ENCODE results near the gene LPCAT1. TPM values are rescaled to one million over a fixed set of nuclear protein-coding genes. Genes with fewer than 3 reads are reported as not detected.

The LPCAT1 gene
- total and polyA plus RNA-seq, 2 of the 4 experiments (the other 2 are of a cell fraction) = 17.7 to 33.6 TPM

DNA sequence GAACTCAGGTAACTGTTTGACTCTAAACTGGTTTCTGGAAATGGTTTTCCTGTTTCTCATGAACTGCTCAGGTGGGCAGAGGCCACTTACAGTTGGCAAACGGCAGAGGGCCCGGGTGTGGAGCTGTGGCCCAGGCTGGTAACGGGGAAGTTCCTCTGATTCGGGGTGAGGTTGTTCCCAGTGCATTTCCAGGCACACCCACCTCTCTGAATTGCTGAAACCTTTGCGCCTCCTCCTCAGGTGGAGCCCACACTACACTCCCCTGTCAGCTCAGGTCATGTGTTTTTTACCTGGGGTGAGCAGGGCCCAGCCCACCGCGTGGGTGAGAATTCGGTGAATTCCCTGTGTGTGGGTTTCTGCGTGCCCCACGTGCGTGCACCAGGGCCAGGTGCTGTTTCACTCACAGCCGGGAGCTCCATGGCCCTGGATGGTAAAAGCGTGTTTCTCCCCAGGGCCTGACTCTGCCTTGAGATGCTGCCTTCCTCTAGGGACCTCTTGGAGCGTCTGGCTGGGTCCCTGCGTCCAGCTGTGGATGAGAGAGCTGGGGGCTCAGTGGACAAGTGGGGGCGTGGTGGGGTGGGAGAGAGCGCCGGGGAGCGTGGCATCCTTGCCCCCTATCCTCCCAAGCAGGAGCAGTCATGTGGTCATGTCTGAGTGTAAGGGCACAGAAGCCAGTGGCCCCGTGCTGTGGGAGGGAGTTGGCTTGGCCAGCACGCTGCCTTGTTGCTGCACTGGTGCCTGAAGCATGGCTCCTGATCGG is 33.5 kb upstream of the LPCAT1 start:
- no peak overlapping the region for H3K9ac ChIP-seq (ENCODE audit: low read depth, low read length)
- H2BK20ac ChIP-seq (ENCODE audit: low read depth, low read length) = no peak overlapping the region
- no peak overlapping the region for H3K4me2 ChIP-seq (ENCODE audit: low read depth, low read length)
- ATAC-seq (ENCODE audit: low read depth) (no peak), DNase-seq (no peak)
- H4K91ac ChIP-seq (ENCODE audit: insufficient read depth, low read depth, low read length) = no peak overlapping the region
- no peak overlapping the region for H3K18ac ChIP-seq (ENCODE audit: low read depth, low read length)
- no peaks in the 10 kb centered on the region; the same call in 1 of the 2 replicates for H3K9me3 ChIP-seq (ENCODE audit: control insufficient read depth, insufficient read depth, low read length)
- intact Hi-C loops (cut with micrococcal nuclease) = no loop called here
- H2AK5ac ChIP-seq (ENCODE audit: low read depth, low read length) = no peak overlapping the region
- ChIA-PET CTCF (no interaction called here), POLR2A (ENCODE audit: unreplicated experiment) (no interaction called here)
- no peaks in the 10 kb centered on the region for H3K79me1 ChIP-seq (ENCODE audit: low read depth in 1 of 2, low read length in 2 of 2)
- H3K56ac ChIP-seq (ENCODE audit: extremely low read depth, insufficient read depth, low read length) = no peak overlapping the region
- no peak overlapping the region for H2BK15ac ChIP-seq (ENCODE audit: low read depth, low read length)
- H3K9me1 ChIP-seq (ENCODE audit: insufficient read depth, low read length) = no peaks in the 10 kb centered on the region
- H4K5ac ChIP-seq (ENCODE audit: low read depth, low read length) = no peak overlapping the region
- H2AK9ac ChIP-seq (replicated peaks; ENCODE audit: low read depth, low read length, poor library complexity) = no peak overlapping the region
- BruUV-seq (replicated peaks) = no TSS peak
- H3K14ac ChIP-seq (replicated peaks; ENCODE audit: low read depth, low read length) = no peak overlapping the region
- 86% methylated on average over 9 of the region's 22 CpGs; no CpG with 5 or more reads in 1 of the 2 experiments for WGBS, 2 experiments (ENCODE audit: extremely low coverage in 2 of 2, insufficient read length in 1 of 2)
- H3K36me3 ChIP-seq (ENCODE audit: control insufficient read depth, insufficient read depth, low read length) = no peaks in the 10 kb centered on the region
- H3K23ac ChIP-seq (ENCODE audit: low read depth, low read length) = no peak overlapping the region
- no peak for TF ChIP-seq MAFK (IDR thresholded peaks at IDR 0.05; ENCODE audit: low read depth, low read length)
- no peak for TF ChIP-seq RFX5 (IDR thresholded peaks at IDR 0.05; ENCODE audit: low read depth, low read length)
- no peak for TF ChIP-seq FOS (IDR thresholded peaks at IDR 0.05; ENCODE audit: low read depth, low read length)
- no peak for TF ChIP-seq MXI1 (IDR thresholded peaks at IDR 0.05; ENCODE audit: borderline replicate concordance, low read depth, low read length)
- no peak for TF ChIP-seq CHD1 (IDR thresholded peaks at IDR 0.05; ENCODE audit: low read depth, low read length)
- no peak for TF ChIP-seq RCOR1 (IDR thresholded peaks at IDR 0.05; ENCODE audit: insufficient replicate concordance, low read length)
- no peak for TF ChIP-seq MAZ (IDR thresholded peaks at IDR 0.05; ENCODE audit: borderline replicate concordance, low read depth, low read length)
- TF ChIP-seq CEBPB (IDR thresholded peaks at IDR 0.05; ENCODE audit: low read depth, low read length) = no peak
- no peak for TF ChIP-seq RAD21 (IDR thresholded peaks at IDR 0.05; ENCODE audit: low read length)
- TF ChIP-seq, protein P1, sequence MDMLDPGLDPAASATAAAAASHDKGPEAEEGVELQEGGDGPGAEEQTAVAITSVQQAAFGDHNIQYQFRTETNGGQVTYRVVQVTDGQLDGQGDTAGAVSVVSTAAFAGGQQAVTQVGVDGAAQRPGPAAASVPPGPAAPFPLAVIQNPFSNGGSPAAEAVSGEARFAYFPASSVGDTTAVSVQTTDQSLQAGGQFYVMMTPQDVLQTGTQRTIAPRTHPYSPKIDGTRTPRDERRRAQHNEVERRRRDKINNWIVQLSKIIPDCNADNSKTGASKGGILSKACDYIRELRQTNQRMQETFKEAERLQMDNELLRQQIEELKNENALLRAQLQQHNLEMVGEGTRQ (IDR thresholded peaks at IDR 0.05; ENCODE audit: low read depth, low read length) = no peak
- dilution Hi-C loops (cut with HindIII; ENCODE audit: low sequenced_read_pairs, unreplicated experiment) = no loop called here
- no peak overlapping the region for H3K4ac ChIP-seq (ENCODE audit: low read depth, low read length)
- in situ Hi-C loops (cut with MboI; ENCODE audit: low sequenced_read_pairs) = no loop called here
- no peak overlapping the region for H3K4me3 ChIP-seq (ENCODE audit: insufficient read depth, low read depth, low read length)
- no peak overlapping the region for H2BK120ac ChIP-seq (ENCODE audit: low read depth, low read length)
- H4K20me1 ChIP-seq (ENCODE audit: insufficient read depth, low read length) = no peaks in the 10 kb centered on the region
- no peak overlapping the region for H4K8ac ChIP-seq (ENCODE audit: low read depth in 2 of 2, low read length in 2 of 2)
- H2BK5ac ChIP-seq (ENCODE audit: low read depth, low read length, poor library complexity, severe bottlenecking) = no peak overlapping the region
- H3K4me1 ChIP-seq (ENCODE audit: control insufficient read depth, insufficient read depth, low read length) = no peaks in the 10 kb centered on the region; the same call in 1 of the 2 replicates
- H2AFZ ChIP-seq (replicated peaks; ENCODE audit: low read length, poor library complexity) = no peak overlapping the region
- H3K27me3 ChIP-seq (ENCODE audit: control insufficient read depth, insufficient read depth, low read length) = peaks cover 55% of the 10 kb centered on the region
- no peak overlapping the region for H3K27ac ChIP-seq (ENCODE audit: insufficient read depth, low read length)

Measured in IMR-90 (cell line).